Measurements from ENCODE around the gene OSER1.

Gene OSER1

DNA sequence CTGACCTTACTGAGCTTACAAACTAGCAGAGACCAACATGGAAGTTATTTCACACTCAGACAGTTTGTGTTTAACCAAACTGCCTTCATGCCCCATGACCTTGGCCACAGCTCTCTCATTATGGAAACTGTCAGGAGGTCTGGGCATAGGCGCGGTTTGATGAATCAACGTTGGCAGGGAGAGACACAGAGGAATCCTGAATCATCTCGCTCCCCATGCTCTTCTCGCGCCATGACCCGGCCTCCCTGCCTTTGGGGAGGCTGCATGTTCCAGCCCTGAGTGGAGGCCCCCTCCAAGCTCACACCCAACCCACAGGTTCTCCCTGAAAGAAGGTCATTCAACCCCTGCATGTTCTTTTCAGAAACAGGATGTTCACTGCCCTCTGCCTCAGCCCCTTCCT is 20.6 kb upstream of the OSER1 start:
- ChIA-PET CTCF (interaction anchor here (0.9 to 1.2 kb wide), 3 partner anchors 14 to 80 kb away, joined by 3 to 5 read pairs (median 4); partner anchors contain the start of gene FITM2), POLR2A (no interaction called here)
- TF ChIP-seq, protein P1, sequence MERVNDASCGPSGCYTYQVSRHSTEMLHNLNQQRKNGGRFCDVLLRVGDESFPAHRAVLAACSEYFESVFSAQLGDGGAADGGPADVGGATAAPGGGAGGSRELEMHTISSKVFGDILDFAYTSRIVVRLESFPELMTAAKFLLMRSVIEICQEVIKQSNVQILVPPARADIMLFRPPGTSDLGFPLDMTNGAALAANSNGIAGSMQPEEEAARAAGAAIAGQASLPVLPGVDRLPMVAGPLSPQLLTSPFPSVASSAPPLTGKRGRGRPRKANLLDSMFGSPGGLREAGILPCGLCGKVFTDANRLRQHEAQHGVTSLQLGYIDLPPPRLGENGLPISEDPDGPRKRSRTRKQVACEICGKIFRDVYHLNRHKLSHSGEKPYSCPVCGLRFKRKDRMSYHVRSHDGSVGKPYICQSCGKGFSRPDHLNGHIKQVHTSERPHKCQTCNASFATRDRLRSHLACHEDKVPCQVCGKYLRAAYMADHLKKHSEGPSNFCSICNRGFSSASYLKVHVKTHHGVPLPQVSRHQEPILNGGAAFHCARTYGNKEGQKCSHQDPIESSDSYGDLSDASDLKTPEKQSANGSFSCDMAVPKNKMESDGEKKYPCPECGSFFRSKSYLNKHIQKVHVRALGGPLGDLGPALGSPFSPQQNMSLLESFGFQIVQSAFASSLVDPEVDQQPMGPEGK (tag by site-specific recombination; IDR thresholded peaks at IDR 0.05): no peak
- TF ChIP-seq ZNF549 (tag by site-specific recombination; IDR thresholded peaks at IDR 0.05) (no peak), SCRT2 (tag by site-specific recombination; IDR thresholded peaks at IDR 0.05) (peak; percentile 67; the same call in 1 of the 2 replicates)
- Histone ChIP-seq H3K9me3 (ENCODE audit: control insufficient read depth, insufficient read depth, low read depth, low read length) (no peaks in the 10 kb centered on the region), H3K27ac (ENCODE audit: extremely low read depth, low read depth, low read length) (no peak overlapping the region), H3K36me3 (ENCODE audit: control insufficient read depth in 2 of 2, insufficient read depth in 1 of 2, low read length in 2 of 2) (no peaks in the 10 kb centered on the region), H3K4me1 (ENCODE audit: control insufficient read depth, insufficient read depth, low read length) (no peaks in the 10 kb centered on the region), H3K4me3 (ENCODE audit: low read depth, low read length) (no peak overlapping the region)

- ChIA-PET POLR2A (no interaction called here), CTCF (interaction anchor here (0.6 to 1.5 kb wide), 4 partner anchors 10 to 406 kb away, joined by 3 to 5 read pairs (median 4); no protein-coding TSS in a partner anchor)
- Histone ChIP-seq H3K36me3 (ENCODE audit: control insufficient read depth in 2 of 2, insufficient read depth in 1 of 2, low read length in 2 of 2) (no peaks in the 10 kb centered on the region), H3K9me3 (ENCODE audit: control insufficient read depth, insufficient read depth, low read depth, low read length) (no peaks in the 10 kb centered on the region), H3K27ac (ENCODE audit: extremely low read depth, low read depth, low read length) (no peak overlapping the region), H3K4me1 (ENCODE audit: control insufficient read depth, insufficient read depth, low read length) (no peaks in the 10 kb centered on the region), H3K4me3 (ENCODE audit: low read depth, low read length) (no peak overlapping the region)
- TF ChIP-seq ZNF223 (tag by site-specific recombination; IDR thresholded peaks at IDR 0.05) (no peak), ZNF221 (tag by site-specific recombination; IDR thresholded peaks at IDR 0.05; ENCODE audit: borderline replicate concordance) (no peak), ZNF473 (tag by site-specific recombination; IDR thresholded peaks at IDR 0.05) (no peak), BCL11A (tag by site-specific recombination; IDR thresholded peaks at IDR 0.05; ENCODE audit: low read depth) (no peak), ZNF214 (tag by site-specific recombination; IDR thresholded peaks at IDR 0.05; ENCODE audit: borderline replicate concordance) (no peak), ZNF174 (tag by site-specific recombination; IDR thresholded peaks at IDR 0.05) (no peak), ZNF600 (tag by site-specific recombination; IDR thresholded peaks at IDR 0.05) (no peak), ZNF548 (tag by site-specific recombination; IDR thresholded peaks at IDR 0.05) (no peak), ATF2 (tag by site-specific recombination; IDR thresholded peaks at IDR 0.05; ENCODE audit: low read depth) (no peak), ZNF571 (tag by site-specific recombination; IDR thresholded peaks at IDR 0.05) (no peak)
- TF ChIP-seq, protein P2, sequence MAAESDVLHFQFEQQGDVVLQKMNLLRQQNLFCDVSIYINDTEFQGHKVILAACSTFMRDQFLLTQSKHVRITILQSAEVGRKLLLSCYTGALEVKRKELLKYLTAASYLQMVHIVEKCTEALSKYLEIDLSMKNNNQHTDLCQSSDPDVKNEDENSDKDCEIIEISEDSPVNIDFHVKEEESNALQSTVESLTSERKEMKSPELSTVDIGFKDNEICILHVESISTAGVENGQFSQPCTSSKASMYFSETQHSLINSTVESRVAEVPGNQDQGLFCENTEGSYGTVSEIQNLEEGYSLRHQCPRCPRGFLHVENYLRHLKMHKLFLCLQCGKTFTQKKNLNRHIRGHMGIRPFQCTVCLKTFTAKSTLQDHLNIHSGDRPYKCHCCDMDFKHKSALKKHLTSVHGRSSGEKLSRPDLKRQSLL (tag by site-specific recombination; IDR thresholded peaks at IDR 0.05): no peak
- TF ChIP-seq, protein P1 (tag by site-specific recombination; IDR thresholded peaks at IDR 0.05): no peak
Observed at GRCh38 chr20:44228465-44229258, 18.1 kb upstream of the OSER1 start.

Data from HEK293 (cell line).